G401.6 (cell line): ENCODE data around the gene ATP2B2.

Experiments
- FAIRE-seq: peaks from 2 replicates; lab custom pipeline; 2012; peaks lifted over from hg19 to GRCh38; lab: Jason Lieb, UNC

Gene ATP2B2

GRCh38 chr3:10358309-10358980 is 146.9 kb downstream of the ATP2B2 start:
- no peak for FAIRE-seq

- FAIRE-seq: no peak
These were observed 147.6 kb downstream of the ATP2B2 start for GRCh38 chr3:10357592-10358308.

- FAIRE-seq: no peak
These were observed 148.3 kb downstream of the ATP2B2 start for GRCh38 chr3:10357095-10357494.

- no peak for FAIRE-seq
These were observed 148.9 kb downstream of the ATP2B2 start for GRCh38 chr3:10356461-10356981.

GRCh38 chr3:10354361-10355015 is 150.9 kb downstream of the ATP2B2 start:
- no peak for FAIRE-seq

GRCh38 chr3:10353661-10354360 is 151.6 kb downstream of the ATP2B2 start:
- no peak for FAIRE-seq

- no peak for FAIRE-seq
These were observed 152.2 kb downstream of the ATP2B2 start for GRCh38 chr3:10353160-10353559.

GRCh38 chr3:10352146-10352911 is 153.1 kb downstream of the ATP2B2 start:
- FAIRE-seq: no peak

- no peak for FAIRE-seq
These were observed 154.2 kb downstream of the ATP2B2 start for GRCh38 chr3:10351013-10351735.

- FAIRE-seq: no peak
These were observed 154.9 kb downstream of the ATP2B2 start for GRCh38 chr3:10350324-10350985.

- FAIRE-seq: no peak
These were observed 155.6 kb downstream of the ATP2B2 start for GRCh38 chr3:10349801-10350200.

- FAIRE-seq: no peak
These were observed 157.0 kb downstream of the ATP2B2 start for GRCh38 chr3:10348404-10348721.

GRCh38 chr3:10347648-10348403 is 157.6 kb downstream of the ATP2B2 start:
- FAIRE-seq: no peak

- FAIRE-seq: no peak
These were observed 159.5 kb downstream of the ATP2B2 start for GRCh38 chr3:10345911-10346310.

GRCh38 chr3:10344944-10345575 is 160.3 kb downstream of the ATP2B2 start:
- FAIRE-seq: no peak

- FAIRE-seq: no peak
These were observed 161.0 kb downstream of the ATP2B2 start for GRCh38 chr3:10344147-10344943.

- FAIRE-seq: no peak
These were observed 161.9 kb downstream of the ATP2B2 start for GRCh38 chr3:10343526-10343925.

- no peak for FAIRE-seq
These were observed 162.6 kb downstream of the ATP2B2 start for GRCh38 chr3:10342781-10343180.
